ENCODE data around the gene OPTC.

DNA sequence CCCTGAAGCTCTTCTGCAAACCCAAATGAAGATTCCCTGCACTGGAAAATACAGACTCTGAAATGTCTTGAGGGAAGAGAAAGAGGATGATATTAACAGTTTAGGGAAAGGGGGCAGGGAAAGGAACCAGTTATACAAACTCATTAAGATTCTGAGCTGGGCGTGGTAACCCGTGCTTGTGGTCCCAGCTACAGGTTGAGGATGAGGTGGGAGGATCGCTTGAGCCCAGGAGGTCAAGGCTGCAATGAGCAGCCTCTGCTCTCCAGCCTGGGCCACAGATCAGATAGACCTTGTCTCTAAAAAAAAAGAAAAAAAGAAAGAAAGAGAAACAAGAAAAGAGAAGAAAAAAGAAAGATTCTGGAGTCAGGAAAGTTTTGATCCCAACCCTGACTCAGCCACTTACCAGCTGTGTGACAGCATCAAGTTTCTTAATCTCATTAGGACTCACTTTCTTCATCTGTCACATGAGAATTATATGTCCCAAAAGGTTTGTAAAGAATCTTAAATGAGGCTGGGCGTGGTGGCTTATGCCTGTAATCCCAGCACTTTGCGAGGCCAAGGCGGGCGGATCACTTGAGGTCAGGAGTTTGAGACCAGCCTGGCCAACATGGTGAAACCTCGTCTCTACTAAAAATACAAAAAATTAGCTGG lies 53.9 kb downstream of the OPTC start:
- TF ChIP-seq EZH2 (IDR thresholded peaks at IDR 0.05) (no peak), POLR2AphosphoS5 (IDR thresholded peaks at IDR 0.05; ENCODE audit: borderline replicate concordance, low read depth, low read length) (no peak)

Measured in SK-N-MC (cell line).